RWPE1 (cell line): Measurements from ENCODE around the gene MEIKIN.

Experiments used
- CTCF ChIA-PET: fragments of 350-600 bp; sonication (Branson Sonifier 250); formaldehyde crosslinking; extraction: SDS; loops from one replicate; lab custom pipeline; 2021; lab: Yijun Ruan, JAX
- POLR2A ChIA-PET: fragments of 400-600 bp; formaldehyde crosslinking; extraction: SDS; loops from one replicate; lab custom pipeline; 2020; ENCODE audit warnings: antibody characterized with exemption; ENCODE audit not compliant: low non-redundant PET; lab: Yijun Ruan, JAX
- DNase-seq: peaks from one replicate; pipeline ENCODE4 v3.0.0; 2012; ENCODE audit warnings: low spot score
- H3K27ac ChIP-seq: fragments of 450-650 bp; 2 replicates; pipeline ENCODE4 v1.5.1; 2017
- TF ChIP-seq, protein P1 (sequence below): fragments of 450-650 bp; conservative IDR thresholded peaks from 2 replicates; pipeline ENCODE4 v1.5.1; 2017; ENCODE audit warnings: low read depth, mild to moderate bottlenecking

Gene MEIKIN

DNA sequence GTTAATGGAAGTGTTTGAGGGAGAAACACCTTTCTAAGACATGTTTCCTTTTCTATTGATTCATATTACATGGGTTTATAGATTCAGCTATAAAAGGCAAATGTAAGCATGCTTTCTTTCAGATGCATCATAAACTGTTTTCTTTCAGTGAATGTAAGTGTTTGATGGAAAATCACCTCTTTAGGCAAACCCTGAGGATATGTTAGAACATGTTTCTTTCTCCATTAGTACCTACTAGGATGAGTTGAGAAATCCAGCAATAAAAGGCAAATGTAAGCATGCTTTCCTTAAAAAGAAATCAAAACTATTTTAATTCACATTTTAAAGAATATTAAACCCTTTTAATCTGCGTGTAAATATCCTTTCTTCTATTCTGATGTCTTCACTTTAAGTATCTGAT is 180.2 kb downstream of the MEIKIN start:
- peak; percentile 18 for DNase-seq
- CTCF ChIA-PET = interaction anchor here (0.5 kb wide), 1 partner anchor 66 kb away, joined by 3 read pairs; no protein-coding TSS in a partner anchor
- H3K27ac ChIP-seq = peak overlapping the region; percentile 72
- POLR2A ChIA-PET = no interaction called here
- TF ChIP-seq, protein P1, sequence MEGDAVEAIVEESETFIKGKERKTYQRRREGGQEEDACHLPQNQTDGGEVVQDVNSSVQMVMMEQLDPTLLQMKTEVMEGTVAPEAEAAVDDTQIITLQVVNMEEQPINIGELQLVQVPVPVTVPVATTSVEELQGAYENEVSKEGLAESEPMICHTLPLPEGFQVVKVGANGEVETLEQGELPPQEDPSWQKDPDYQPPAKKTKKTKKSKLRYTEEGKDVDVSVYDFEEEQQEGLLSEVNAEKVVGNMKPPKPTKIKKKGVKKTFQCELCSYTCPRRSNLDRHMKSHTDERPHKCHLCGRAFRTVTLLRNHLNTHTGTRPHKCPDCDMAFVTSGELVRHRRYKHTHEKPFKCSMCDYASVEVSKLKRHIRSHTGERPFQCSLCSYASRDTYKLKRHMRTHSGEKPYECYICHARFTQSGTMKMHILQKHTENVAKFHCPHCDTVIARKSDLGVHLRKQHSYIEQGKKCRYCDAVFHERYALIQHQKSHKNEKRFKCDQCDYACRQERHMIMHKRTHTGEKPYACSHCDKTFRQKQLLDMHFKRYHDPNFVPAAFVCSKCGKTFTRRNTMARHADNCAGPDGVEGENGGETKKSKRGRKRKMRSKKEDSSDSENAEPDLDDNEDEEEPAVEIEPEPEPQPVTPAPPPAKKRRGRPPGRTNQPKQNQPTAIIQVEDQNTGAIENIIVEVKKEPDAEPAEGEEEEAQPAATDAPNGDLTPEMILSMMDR = no peak

DNA sequence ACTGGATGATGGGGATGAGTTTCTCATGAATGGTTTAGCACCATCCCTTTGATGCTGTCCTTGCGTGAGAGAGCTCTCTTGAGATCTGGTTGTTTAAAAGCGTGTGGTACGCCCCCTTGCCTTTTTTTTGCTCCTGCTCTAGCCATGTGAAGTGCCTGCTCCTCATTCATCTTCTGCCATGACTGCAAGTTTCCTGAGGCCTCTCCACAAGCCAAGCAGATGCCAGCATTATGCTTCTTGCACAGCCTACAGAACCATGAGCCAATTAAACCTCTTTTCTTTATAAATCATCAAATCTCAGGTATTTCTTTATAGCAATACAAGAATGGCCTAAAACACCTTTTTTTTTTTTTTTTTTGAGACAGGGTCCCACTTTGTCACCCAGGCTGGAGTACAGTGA is 181.5 kb downstream of the MEIKIN start:
- ChIA-PET POLR2A (no interaction called here), CTCF (no interaction called here)
- no peak for DNase-seq
- H3K27ac ChIP-seq = no peak overlapping the region
- TF ChIP-seq, protein P1 = no peak

DNA sequence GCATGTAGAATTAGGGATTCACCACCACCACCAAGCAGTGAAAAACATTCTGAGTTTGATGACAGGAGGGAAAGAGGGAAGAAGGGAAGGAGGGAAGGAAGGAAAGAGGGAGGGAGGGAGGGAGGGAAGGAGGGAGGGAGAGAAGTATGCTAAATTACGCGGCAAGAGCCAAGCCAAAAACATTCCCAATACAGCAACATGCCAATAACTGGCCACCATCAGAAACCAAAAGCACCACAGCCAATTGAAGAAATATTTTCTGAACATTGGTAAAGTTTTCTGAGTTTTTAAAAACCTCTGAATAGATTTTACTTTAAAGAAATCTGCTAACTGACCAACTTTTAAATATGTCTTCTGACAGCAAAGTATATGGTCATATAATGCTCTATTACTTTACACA is 184.7 kb downstream of the MEIKIN start:
- TF ChIP-seq, protein P1 = no peak
- DNase-seq = no peak
- CTCF ChIA-PET = no interaction called here
- POLR2A ChIA-PET = no interaction called here
- H3K27ac ChIP-seq = no peak overlapping the region

DNA sequence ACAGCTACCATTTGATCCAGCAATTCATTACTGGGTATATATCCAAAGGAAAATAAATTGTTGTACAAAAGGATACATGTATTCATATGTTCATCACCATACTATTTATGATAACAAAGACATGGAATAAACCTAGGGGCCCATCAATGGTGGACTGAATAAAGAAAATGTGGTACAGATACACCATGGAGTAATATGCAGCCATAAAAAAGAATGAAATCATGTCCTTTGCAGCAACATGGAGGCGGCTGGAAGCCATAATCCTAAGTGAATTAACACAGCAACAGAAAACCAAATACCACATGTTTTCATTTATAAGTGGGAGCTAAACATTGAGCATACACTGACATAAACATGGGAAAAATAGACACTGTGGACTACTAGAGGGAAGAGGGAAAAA is 185.8 kb downstream of the MEIKIN start:
- TF ChIP-seq, protein P1 = no peak
- POLR2A ChIA-PET = no interaction called here
- no peak for DNase-seq
- CTCF ChIA-PET = no interaction called here
- no peak overlapping the region for H3K27ac ChIP-seq

DNA sequence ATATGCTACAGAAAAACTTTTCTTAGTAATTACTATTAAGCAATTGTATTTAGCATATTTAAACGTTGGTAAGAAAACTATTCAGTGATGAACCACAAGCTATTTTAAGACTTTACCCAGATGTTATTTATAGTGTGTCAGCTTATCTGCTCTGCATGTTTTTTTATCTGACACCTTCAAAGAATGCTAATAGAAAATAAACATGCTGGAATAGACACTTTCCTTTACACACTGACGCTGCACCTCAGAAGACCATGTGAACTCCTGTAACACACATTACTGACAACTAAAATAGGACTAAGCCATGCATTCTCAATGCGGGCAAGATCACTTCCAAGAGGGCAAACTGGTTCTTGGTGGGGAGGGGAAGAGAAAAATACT is 187.0 kb downstream of the MEIKIN start:
- ChIA-PET POLR2A (no interaction called here), CTCF (no interaction called here)
- TF ChIP-seq, protein P1 = no peak
- DNase-seq = no peak
- H3K27ac ChIP-seq = no peak overlapping the region

DNA sequence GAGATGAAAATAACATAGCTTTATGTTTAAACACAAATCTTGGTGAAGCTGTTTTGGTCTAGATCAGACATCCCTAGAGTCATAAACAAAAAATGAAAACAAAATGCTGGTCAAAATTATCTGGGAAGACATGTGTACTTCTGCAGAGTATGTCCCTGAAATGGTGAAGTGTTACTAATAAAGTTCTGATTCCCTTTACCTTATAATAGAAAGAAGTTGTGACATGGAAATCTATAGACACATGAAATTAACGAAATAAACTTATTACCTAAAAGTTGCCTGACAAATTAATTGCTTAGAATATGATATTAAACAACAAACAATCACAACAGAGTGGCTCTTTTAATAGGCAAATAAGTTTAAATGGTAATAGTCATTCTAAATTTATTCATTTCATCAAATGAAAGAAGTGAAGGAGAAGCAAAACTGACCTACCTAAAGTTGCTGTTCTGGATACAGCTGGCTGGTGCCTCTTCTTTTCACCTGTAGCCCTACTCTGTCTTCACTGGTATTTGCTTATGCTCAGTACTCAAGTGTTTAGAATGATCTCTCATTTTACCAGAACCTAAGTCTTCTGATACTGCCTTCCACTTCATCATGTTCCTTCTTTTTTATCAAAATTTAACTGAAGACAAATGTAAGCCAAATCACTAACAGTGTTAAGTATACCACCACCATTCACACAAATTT is 187.5 kb downstream of the MEIKIN start:
- TF ChIP-seq, protein P1 = no peak
- no peak overlapping the region for H3K27ac ChIP-seq
- ChIA-PET POLR2A (no interaction called here), CTCF (no interaction called here)
- no peak for DNase-seq
